ENCODE results near the gene PID1.

Gene PID1

GRCh38 chr2:229162015-229162414 is 109.1 kb downstream of the PID1 start:
- ATAC-seq, result no peak

- ATAC-seq, result no peak
Observed at GRCh38 chr2:229160984-229161383, 110.1 kb downstream of the PID1 start.

GRCh38 chr2:229160180-229160579 is 110.9 kb downstream of the PID1 start:
- ATAC-seq, result no peak

GRCh38 chr2:229159405-229159804 is 111.7 kb downstream of the PID1 start:
- no peak for ATAC-seq

GRCh38 chr2:229154381-229154780 is 116.7 kb downstream of the PID1 start:
- no peak for ATAC-seq

GRCh38 chr2:229153951-229154350 is 117.1 kb downstream of the PID1 start:
- no peak for ATAC-seq

- ATAC-seq, result no peak
Observed at GRCh38 chr2:229153267-229153666, 117.8 kb downstream of the PID1 start.

- ATAC-seq, result no peak
Observed at GRCh38 chr2:229152674-229153073, 118.4 kb downstream of the PID1 start.

- no peak for ATAC-seq
Observed at GRCh38 chr2:229150317-229150716, 120.8 kb downstream of the PID1 start.

- no peak for ATAC-seq
Observed at GRCh38 chr2:229141424-229142025, 129.6 kb downstream of the PID1 start.

- no peak for ATAC-seq
Observed at GRCh38 chr2:229137639-229138038, 133.4 kb downstream of the PID1 start.

- ATAC-seq, result no peak
Observed at GRCh38 chr2:229137066-229137465, 134.0 kb downstream of the PID1 start.

- no peak for ATAC-seq
Observed at GRCh38 chr2:229133155-229133772, 137.8 kb downstream of the PID1 start.

GRCh38 chr2:229132236-229132635 is 138.9 kb downstream of the PID1 start:
- ATAC-seq, result no peak

GRCh38 chr2:229130522-229130921 is 140.6 kb downstream of the PID1 start:
- ATAC-seq, result no peak

- ATAC-seq, result no peak
Observed at GRCh38 chr2:229129738-229130371, 141.2 kb downstream of the PID1 start.

GRCh38 chr2:229127471-229127870 is 143.6 kb downstream of the PID1 start:
- ATAC-seq, result no peak

GRCh38 chr2:229126066-229126465 is 145.0 kb downstream of the PID1 start:
- ATAC-seq, result no peak

GRCh38 chr2:229124136-229124535 is 147.0 kb downstream of the PID1 start:
- no peak for ATAC-seq

- no peak for ATAC-seq
Observed at GRCh38 chr2:229118927-229119326, 152.2 kb downstream of the PID1 start.

GRCh38 chr2:229118336-229118735 is 152.8 kb downstream of the PID1 start:
- no peak for ATAC-seq

GRCh38 chr2:229111744-229112143 is 159.3 kb downstream of the PID1 start:
- no peak for ATAC-seq

- no peak for ATAC-seq
Observed at GRCh38 chr2:229109195-229109594, 161.9 kb downstream of the PID1 start.

GRCh38 chr2:229107601-229108000 is 163.5 kb downstream of the PID1 start:
- ATAC-seq, result no peak

Data from activated CD4-positive, CD25-positive, alpha-beta regulatory T cell treated with anti-CD3 and anti-CD28 coated beads, Interleukin-2, amount 50 U/mL, for 24 hours (primary cell).